HEK293T (cell line): ENCODE results near the gene SYTL5.

Experiments used
- CTCF ChIA-PET: fragments of 350-600 bp; formaldehyde crosslinking; extraction: SDS; loops from one replicate; lab custom pipeline; 2021; ENCODE audit warnings: antibody characterized with exemption, inconsistent platforms; lab: Yijun Ruan, JAX
- POLR2A ChIA-PET: fragments of 350-600 bp; formaldehyde crosslinking; extraction: SDS; loops from one replicate; lab custom pipeline; 2020; ENCODE audit warnings: antibody characterized with exemption, inconsistent platforms; lab: Yijun Ruan, JAX
- DNase-seq: peaks from one replicate; pipeline ENCODE4 v3.0.0; 2012; ENCODE audit warnings: mixed read lengths; ENCODE audit errors: extremely low spot score
- ARNT ChIP-seq: fragments of 450-650 bp; IDR thresholded peaks from 2 replicates; pipeline ENCODE4 v1.6.1; 2017; ENCODE audit warnings: mild to moderate bottlenecking
- BHLHE40 ChIP-seq: fragments of 450-650 bp; IDR thresholded peaks from 2 replicates; pipeline ENCODE4 v1.6.1; 2016; ENCODE audit warnings: mild to moderate bottlenecking, moderate library complexity, borderline replicate concordance
- CTBP1 ChIP-seq: fragments of 450-650 bp; IDR thresholded peaks from 2 replicates; pipeline ENCODE4 v1.6.1; 2016; ENCODE audit warnings: borderline replicate concordance
- ELF4 ChIP-seq: fragments of 450-650 bp; IDR thresholded peaks from 2 replicates; pipeline ENCODE4 v1.6.1; 2017; ENCODE audit warnings: antibody characterized with exemption
- FOXA1 ChIP-seq: fragments of 450-650 bp; IDR thresholded peaks from 2 replicates; pipeline ENCODE4 v1.6.1; 2016; ENCODE audit warnings: mild to moderate bottlenecking
- FOXK2 ChIP-seq: fragments of 450-650 bp; IDR thresholded peaks from 2 replicates; pipeline ENCODE4 v1.6.1; 2016; ENCODE audit warnings: mild to moderate bottlenecking
- FOXM1 ChIP-seq: fragments of 450-650 bp; IDR thresholded peaks from 2 replicates; pipeline ENCODE4 v1.6.1; 2017; ENCODE audit warnings: mild to moderate bottlenecking, borderline replicate concordance
- HDGF ChIP-seq: fragments of 450-650 bp; IDR thresholded peaks from 2 replicates; pipeline ENCODE4 v1.6.1; 2017; ENCODE audit warnings: antibody characterized with exemption, borderline replicate concordance
- L3MBTL2 ChIP-seq: fragments of 450-650 bp; conservative IDR thresholded peaks from 2 replicates; pipeline ENCODE4 v1.6.1; 2016; ENCODE audit warnings: mild to moderate bottlenecking
- LEF1 ChIP-seq: fragments of 450-650 bp; IDR thresholded peaks from 2 replicates; pipeline ENCODE4 v1.6.1; 2017; ENCODE audit warnings: mild to moderate bottlenecking, borderline replicate concordance
- NFRKB ChIP-seq: fragments of 450-650 bp; IDR thresholded peaks from 2 replicates; pipeline ENCODE4 v1.6.1; 2016; ENCODE audit warnings: mild to moderate bottlenecking, moderate library complexity
- SP1 ChIP-seq: fragments of 450-650 bp; IDR thresholded peaks from 2 replicates; pipeline ENCODE4 v1.6.1; 2017
- SUZ12 ChIP-seq: fragments of 450-650 bp; IDR thresholded peaks from 2 replicates; pipeline ENCODE4 v1.6.1; 2016; ENCODE audit warnings: mild to moderate bottlenecking
- TARDBP ChIP-seq: fragments of 450-650 bp; IDR thresholded peaks from 2 replicates; pipeline ENCODE4 v1.6.1; 2016
- ZNF384 ChIP-seq: fragments of 450-650 bp; IDR thresholded peaks from 2 replicates; pipeline ENCODE4 v1.6.1; 2016
- TF ChIP-seq, protein P1 (sequence below): fragments of 450-650 bp; IDR thresholded peaks from 2 replicates; pipeline ENCODE4 v1.6.1; 2016

Gene SYTL5

GRCh38 chrX:38166478-38167083, 160.2 kb downstream of the SYTL5 start:
- CTCF ChIA-PET = interaction anchor here (0.6 to 1.8 kb wide), 14 partner anchors 8 to 470 kb away, joined by 3 to 7 read pairs (median 4); no protein-coding TSS in a partner anchor
- no peak for TF ChIP-seq FOXK2
- TF ChIP-seq NFRKB = no peak
- TF ChIP-seq LEF1 = no peak
- no peak for TF ChIP-seq ARNT
- no peak for TF ChIP-seq FOXM1
- TF ChIP-seq HDGF = no peak
- TF ChIP-seq SUZ12 = no peak
- DNase-seq = no peak
- POLR2A ChIA-PET = no interaction called here

DNA sequence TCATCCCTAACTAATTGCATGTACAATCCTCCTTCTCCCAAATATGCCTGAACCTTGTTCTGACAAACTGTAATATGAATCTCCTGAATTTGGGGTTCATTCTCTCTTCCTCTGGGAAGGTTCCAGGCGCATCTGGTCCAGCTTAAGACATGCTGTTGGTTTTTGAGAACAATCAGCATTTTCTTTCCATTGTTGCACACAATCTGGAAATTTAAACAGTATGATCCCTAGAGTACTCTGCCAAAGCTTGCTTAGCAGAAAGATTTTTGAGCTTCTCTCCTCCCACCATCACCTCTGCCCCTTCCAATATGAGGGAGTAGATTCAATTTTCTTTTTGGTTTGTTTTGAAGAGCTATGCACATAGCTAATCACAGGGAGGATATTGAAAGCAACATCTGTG, 164.2 kb downstream of the SYTL5 start:
- POLR2A ChIA-PET = no interaction called here
- TF ChIP-seq ZNF384 (no peak), BHLHE40 (no peak), NFRKB (no peak), SUZ12 (no peak), ELF4 (no peak), LEF1 (no peak), L3MBTL2 (no peak), HDGF (no peak), ARNT (no peak), FOXM1 (no peak), SP1 (no peak), TARDBP (no peak)
- TF ChIP-seq, protein P1, sequence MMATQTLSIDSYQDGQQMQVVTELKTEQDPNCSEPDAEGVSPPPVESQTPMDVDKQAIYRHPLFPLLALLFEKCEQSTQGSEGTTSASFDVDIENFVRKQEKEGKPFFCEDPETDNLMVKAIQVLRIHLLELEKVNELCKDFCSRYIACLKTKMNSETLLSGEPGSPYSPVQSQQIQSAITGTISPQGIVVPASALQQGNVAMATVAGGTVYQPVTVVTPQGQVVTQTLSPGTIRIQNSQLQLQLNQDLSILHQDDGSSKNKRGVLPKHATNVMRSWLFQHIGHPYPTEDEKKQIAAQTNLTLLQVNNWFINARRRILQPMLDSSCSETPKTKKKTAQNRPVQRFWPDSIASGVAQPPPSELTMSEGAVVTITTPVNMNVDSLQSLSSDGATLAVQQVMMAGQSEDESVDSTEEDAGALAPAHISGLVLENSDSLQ = no peak
- DNase-seq = no peak
- CTCF ChIA-PET = interaction anchor here (0.6 to 1.2 kb wide), 4 partner anchors 21 to 345 kb away, joined by 3 read pairs; no protein-coding TSS in a partner anchor

- DNase-seq = no peak
- CTCF ChIA-PET = interaction anchor here (0.7 to 0.8 kb wide), 2 partner anchors 348 to 427 kb away, joined by 3 read pairs; no protein-coding TSS in a partner anchor
- POLR2A ChIA-PET = no interaction called here
- no peak for TF ChIP-seq ELF4
- TF ChIP-seq SP1 = no peak
- no peak for TF ChIP-seq CTBP1
- no peak for TF ChIP-seq L3MBTL2
- no peak for TF ChIP-seq LEF1
- TF ChIP-seq ARNT = no peak
- TF ChIP-seq SUZ12 = no peak
- TF ChIP-seq, protein P1 = no peak
- no peak for TF ChIP-seq HDGF
- no peak for TF ChIP-seq NFRKB
Observed at GRCh38 chrX:38172596-38172995, 166.2 kb downstream of the SYTL5 start.

DNA sequence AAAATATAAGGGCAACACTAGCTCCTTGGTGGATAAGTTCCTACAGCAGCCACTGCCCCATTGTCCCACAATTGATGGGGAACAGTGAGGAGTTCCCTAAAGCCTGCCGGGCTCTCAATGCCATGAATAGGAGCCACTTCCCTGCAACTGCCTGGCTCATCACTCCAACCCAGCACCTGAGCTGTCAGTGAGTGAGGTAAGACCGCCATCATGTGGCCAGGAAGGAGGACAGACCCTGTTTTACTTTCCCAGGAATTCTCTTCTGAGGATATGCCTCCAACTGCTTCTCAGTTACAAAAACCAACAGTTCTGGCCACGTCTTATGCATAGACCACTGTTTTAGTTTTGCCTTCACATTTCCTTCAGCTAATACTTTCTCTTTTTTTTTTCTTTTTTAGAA, 168.8 kb downstream of the SYTL5 start:
- TF ChIP-seq ELF4 = no peak
- TF ChIP-seq, protein P1 = peak; percentile 10; the same call in 1 of the 2 replicates
- POLR2A ChIA-PET = no interaction called here
- DNase-seq = peak; percentile 76
- CTCF ChIA-PET = interaction anchor here (0.7 to 0.9 kb wide), 5 partner anchors 75 to 429 kb away, joined by 3 to 5 read pairs (median 4); no protein-coding TSS in a partner anchor

- POLR2A ChIA-PET = no interaction called here
- CTCF ChIA-PET = no interaction called here
- DNase-seq = no peak
- TF ChIP-seq HDGF (no peak), FOXA1 (no peak), FOXM1 (no peak), FOXK2 (no peak), LEF1 (no peak), ZNF384 (no peak), NFRKB (no peak), ARNT (no peak), SP1 (no peak), CTBP1 (no peak), BHLHE40 (no peak), SUZ12 (no peak), L3MBTL2 (no peak), TARDBP (no peak), ELF4 (no peak)
- TF ChIP-seq, protein P1 = no peak
Observed at GRCh38 chrX:38178396-38178795, 172.0 kb downstream of the SYTL5 start.
